Stimulated activated CD8-positive, alpha-beta memory T cell treated with anti-CD3 and anti-CD28 coated beads, Interleukin-7, amount 100 ng/mL, for 1 hour (primary cell): Measurements from ENCODE around the gene FBXL7.

ENCODE experiments used
- DNase-seq, 2 donors: peaks; one replicate each; pipeline ENCODE4 v3.0.0-alpha.2; 2020; ENCODE audit warnings: low read depth in 2 of 2

FBXL7 gene

DNA sequence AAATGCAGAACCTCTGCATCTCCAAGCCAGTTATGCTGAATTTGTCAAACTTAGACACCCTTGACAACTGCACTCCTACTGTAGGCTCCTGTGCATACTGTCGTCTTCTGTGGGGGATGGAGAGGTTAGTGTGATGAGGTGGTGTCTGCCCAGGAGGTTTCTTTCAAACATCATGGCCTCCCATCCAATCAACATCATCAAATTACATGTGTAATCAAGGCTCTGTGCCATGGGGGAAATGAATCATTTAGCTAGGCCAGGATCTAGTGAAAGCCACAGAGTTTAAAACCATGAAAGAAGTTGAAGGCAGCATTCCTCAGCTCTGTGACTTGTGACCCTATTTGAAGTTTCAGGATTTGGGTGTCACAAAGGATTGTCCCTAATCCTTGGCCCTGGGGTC lies 439.0 kb downstream of the FBXL7 start:
- no peak for DNase-seq

- DNase-seq: no peak
These were observed 440.9 kb downstream of the FBXL7 start for GRCh38 chr5:15940905-15941304.

DNA sequence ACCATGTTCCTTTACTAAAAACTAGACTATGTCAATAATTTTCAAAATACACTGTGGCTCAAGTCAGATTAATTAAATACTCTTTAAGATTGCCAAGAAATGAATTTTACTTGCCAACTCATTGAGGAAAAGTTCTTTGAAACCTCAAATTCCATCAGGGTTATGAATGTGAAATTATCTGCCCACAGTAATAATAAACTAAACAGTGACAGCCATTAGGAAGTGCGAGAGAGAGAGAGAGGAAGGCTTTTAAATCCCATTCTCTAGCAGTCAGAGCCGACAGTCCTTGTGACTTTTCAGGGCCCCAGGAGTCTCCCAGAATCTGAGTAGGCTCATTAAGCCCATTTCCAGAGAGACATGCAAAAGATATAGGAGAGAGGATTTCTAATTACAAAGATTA lies 443.5 kb downstream of the FBXL7 start:
- DNase-seq: no peak

GRCh38 chr5:15946026-15946425 lies 446.0 kb downstream of the FBXL7 start:
- no peak for DNase-seq

- no peak for DNase-seq
These were observed 448.2 kb downstream of the FBXL7 start for GRCh38 chr5:15948190-15948589.

- DNase-seq: no peak
These were observed 451.1 kb downstream of the FBXL7 start for GRCh38 chr5:15951126-15951525.

DNA sequence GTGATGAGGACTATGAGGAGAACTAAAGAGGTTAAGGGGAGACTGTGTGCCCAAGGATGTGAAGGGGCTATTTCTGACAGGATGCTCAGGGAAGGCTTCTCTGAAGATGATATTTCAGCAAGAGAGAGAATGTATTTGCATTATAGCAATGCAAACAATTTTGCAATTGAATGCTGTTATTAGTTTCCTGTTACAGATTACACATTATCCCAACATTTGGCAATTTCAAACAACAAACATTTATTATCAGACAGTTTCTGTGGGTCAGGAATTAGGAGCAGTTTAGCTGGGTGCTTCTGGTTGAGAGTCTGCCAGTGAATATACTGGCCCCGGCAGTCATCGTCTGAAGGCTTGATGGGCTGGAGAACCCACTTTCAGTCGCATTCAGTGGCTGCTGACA lies 451.6 kb downstream of the FBXL7 start:
- DNase-seq: no peak

GRCh38 chr5:15956622-15957021 lies 456.6 kb downstream of the FBXL7 start:
- DNase-seq: no peak

DNA sequence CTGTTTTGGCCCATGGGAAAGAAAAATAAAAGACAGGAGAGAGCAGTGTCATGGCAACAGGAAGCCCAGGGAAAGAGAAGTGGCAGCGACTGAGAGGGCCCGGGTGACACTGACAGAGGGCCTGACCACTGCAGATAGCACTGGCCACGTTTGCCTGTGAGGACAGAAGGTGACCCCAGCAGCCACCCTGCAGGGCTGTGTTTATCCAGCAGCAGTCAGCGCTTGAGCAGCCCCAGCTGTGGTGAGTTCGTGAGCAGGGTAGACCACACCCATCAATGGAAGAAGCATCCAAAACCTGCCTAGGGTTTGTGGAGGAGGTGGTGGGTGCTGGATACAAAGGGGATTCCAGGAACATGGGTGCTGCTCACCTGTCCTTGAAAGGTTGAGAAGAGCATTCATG lies 457.1 kb downstream of the FBXL7 start:
- no peak for DNase-seq

DNA sequence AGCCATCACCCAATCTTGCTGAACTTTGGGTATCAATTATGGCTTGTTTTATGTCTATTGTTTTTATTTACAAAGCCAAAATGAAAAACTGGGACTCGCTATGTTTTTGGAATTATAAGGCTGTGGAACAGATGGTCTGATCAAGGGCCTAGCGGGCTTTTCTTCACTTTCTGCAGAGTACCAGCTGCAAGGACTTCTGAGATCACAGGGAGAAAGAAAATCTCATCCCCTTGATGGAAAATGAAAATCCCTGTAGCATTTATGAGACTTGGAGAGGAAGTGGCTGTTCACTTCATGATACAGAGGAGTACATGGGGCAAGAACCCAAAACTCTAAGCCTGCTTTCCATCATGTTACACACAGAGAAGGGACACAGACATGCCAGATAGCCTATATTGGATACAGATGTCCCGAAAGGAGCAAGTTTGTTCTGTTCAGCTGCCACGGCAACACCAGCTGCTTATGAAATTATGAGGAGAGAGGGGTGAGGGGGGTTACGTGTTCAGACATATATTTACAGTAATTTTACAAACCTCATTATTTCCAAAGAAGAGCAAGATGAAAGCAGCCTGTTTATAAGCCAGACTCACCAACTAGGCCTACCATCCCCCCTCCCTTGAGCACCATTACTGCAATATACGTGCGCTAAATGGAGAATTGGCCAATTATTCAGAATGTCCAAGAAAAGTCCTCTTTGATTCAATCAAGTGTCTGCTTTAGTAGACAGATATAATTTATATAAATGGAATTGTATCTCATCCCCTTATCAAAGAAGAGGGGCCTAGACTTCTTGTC lies 459.6 kb downstream of the FBXL7 start:
- DNase-seq: no peak

DNA sequence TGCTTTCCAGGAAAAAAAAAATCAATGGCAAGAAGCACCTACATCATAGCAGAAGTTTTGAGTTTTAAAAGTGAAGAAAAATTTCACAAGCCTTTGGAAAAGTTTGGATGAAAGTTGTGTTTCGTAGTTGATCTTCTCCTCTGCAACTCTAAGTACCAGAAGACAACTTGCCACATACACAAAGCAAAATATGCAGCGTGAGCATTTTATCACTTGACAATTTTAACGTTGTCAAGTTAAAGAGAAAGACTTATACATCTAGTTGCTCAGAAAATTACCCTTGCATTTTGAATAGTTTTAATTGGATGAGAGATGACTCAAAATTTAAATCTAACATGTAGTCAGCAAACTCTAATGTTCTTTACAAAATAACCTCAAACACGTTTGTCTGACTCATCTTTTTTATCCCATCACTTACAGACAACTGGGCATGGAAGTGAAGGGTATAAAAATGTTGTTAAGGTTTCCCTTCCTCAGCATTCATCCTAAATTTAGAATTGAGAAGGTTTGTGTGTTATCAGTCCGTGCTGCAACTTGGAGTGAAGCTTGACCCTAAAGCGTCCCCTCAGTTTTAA lies 466.2 kb downstream of the FBXL7 start:
- no peak for DNase-seq

GRCh38 chr5:15966651-15967050 lies 466.7 kb downstream of the FBXL7 start:
- no peak for DNase-seq

GRCh38 chr5:15968993-15969392 lies 469.0 kb downstream of the FBXL7 start:
- no peak for DNase-seq

- DNase-seq: no peak
These were observed 477.9 kb downstream of the FBXL7 start for GRCh38 chr5:15977851-15978250.

GRCh38 chr5:15980835-15981234 lies 480.9 kb downstream of the FBXL7 start:
- no peak for DNase-seq

DNA sequence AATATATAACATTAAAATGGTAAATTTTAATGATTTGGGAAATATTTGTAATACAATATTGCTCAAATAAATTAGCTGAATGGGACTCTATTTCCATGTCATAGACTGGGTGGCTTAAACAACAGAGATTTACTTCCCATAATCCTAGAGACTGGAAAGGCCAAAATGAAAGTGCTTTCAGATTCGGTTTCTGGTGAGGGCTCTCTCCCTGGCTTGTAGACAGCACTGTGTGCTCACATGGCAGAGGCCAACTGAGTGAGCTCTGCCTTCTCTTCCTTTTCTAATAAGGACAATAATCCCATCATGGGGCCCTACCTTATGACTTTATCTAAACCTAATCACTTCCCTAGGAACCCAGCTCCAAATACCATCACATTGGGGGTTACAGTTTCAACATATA lies 483.4 kb downstream of the FBXL7 start:
- DNase-seq: no peak
